IMR-90 (cell line): ENCODE data around the gene ALOX15B.

Source experiments
- CTCF ChIP-seq: conservative IDR thresholded peaks from 2 replicates; pipeline ENCODE4 v1.5.1; 2012; ENCODE audit warnings: mild to moderate bottlenecking, low read depth, low read length, improper control_type of control experiment
- MXI1 ChIP-seq: IDR thresholded peaks from 2 replicates; pipeline ENCODE4 v1.6.1; 2012; ENCODE audit warnings: low read depth, mild to moderate bottlenecking, low read length, moderate library complexity, borderline replicate concordance

GRCh38 chr17:8072341-8072728 lies 33.5 kb downstream of the ALOX15B start:
- TF ChIP-seq MXI1 (no peak), CTCF (no peak)
